Keratinocyte (primary cell): Measurements from ENCODE around the gene MCF2L2.

ENCODE experiments used
- EZH2 ChIP-seq: IDR thresholded peaks from one replicate; pipeline ENCODE4 v1.6.1; 2012; ENCODE audit warnings: inconsistent platforms, mild to moderate bottlenecking, low read length, moderate library complexity
- TF ChIP-seq, protein P1 (sequence below), 3 experiments: IDR thresholded peaks in 1 of 3; conservative IDR thresholded peaks in 1 of 3; optimal IDR thresholded peaks in 1 of 3; 2 replicates in 2 of 3; 3 replicates in 1 of 3; pipeline versions ENCODE3 to v1.5.1; 2011; ENCODE audit warnings: low read length in 3 of 3, mild to moderate bottlenecking in 3 of 3, moderate library complexity in 2 of 3, control low read depth in 1 of 3, inconsistent platforms in 1 of 3; ENCODE audit not compliant: insufficient read depth in 2 of 3; ENCODE audit errors: extremely low read depth in 1 of 3

DNA sequence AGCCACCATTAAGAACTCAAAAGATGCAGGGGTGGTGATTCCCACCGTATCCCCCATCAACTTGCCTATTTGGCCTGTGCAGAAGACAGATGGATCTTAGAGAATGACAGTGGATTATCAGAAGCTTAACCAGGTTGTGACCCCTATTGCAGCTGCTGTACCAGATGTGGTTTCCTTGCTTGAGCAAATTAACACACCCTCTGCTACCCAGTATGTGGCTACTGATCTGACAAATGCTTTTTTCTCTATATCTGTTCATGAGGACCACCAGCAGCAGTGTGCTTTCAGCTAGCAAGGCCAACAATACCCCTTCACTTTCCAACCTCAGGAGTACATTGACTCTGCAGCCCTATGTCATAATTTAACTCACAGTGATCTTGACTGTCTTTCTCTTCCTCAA lies 8.6 kb upstream of the MCF2L2 start:
- TF ChIP-seq, protein P1, sequence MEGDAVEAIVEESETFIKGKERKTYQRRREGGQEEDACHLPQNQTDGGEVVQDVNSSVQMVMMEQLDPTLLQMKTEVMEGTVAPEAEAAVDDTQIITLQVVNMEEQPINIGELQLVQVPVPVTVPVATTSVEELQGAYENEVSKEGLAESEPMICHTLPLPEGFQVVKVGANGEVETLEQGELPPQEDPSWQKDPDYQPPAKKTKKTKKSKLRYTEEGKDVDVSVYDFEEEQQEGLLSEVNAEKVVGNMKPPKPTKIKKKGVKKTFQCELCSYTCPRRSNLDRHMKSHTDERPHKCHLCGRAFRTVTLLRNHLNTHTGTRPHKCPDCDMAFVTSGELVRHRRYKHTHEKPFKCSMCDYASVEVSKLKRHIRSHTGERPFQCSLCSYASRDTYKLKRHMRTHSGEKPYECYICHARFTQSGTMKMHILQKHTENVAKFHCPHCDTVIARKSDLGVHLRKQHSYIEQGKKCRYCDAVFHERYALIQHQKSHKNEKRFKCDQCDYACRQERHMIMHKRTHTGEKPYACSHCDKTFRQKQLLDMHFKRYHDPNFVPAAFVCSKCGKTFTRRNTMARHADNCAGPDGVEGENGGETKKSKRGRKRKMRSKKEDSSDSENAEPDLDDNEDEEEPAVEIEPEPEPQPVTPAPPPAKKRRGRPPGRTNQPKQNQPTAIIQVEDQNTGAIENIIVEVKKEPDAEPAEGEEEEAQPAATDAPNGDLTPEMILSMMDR (optimal IDR thresholded peaks at IDR 0.05 in 1 of 3, IDR thresholded peaks at IDR 0.05 in 1 of 3, conservative IDR thresholded peaks at IDR 0.05 in 1 of 3; ENCODE audit: extremely low read depth in 1 of 3, insufficient read depth in 2 of 3, low read length in 3 of 3): no peak
- TF ChIP-seq EZH2: no peak
